IMR-90 (cell line): ENCODE data around the gene PGS1.

Experiments used
- BHLHE40 ChIP-seq: fragments of 150-350 bp; IDR thresholded peaks from 2 replicates; pipeline ENCODE4 v1.6.1; 2016; ENCODE audit warnings: mild to moderate bottlenecking, low read depth, low read length
- TF ChIP-seq, protein P1 (sequence below): conservative IDR thresholded peaks from 2 replicates; pipeline ENCODE4 v1.5.1; 2012; ENCODE audit warnings: mild to moderate bottlenecking, low read depth, low read length, improper control_type of control experiment

DNA sequence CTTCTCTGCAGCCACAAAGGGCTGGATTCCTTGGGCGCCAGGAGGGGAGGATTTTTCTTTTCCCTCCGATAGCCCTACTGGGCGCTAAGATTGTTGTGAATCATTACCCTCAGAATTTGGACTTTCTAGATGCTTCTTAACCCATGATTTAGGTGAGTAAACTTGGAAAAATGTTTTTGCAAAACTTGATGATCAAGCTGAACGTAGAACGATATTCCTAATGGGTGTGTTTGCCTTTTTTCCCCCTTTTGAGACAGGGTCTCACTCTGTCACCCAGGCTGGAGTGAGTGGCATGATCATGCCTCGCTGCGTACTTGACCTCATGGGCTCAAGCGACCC lies 43.8 kb downstream of the PGS1 start:
- TF ChIP-seq, protein P1, sequence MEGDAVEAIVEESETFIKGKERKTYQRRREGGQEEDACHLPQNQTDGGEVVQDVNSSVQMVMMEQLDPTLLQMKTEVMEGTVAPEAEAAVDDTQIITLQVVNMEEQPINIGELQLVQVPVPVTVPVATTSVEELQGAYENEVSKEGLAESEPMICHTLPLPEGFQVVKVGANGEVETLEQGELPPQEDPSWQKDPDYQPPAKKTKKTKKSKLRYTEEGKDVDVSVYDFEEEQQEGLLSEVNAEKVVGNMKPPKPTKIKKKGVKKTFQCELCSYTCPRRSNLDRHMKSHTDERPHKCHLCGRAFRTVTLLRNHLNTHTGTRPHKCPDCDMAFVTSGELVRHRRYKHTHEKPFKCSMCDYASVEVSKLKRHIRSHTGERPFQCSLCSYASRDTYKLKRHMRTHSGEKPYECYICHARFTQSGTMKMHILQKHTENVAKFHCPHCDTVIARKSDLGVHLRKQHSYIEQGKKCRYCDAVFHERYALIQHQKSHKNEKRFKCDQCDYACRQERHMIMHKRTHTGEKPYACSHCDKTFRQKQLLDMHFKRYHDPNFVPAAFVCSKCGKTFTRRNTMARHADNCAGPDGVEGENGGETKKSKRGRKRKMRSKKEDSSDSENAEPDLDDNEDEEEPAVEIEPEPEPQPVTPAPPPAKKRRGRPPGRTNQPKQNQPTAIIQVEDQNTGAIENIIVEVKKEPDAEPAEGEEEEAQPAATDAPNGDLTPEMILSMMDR: no peak
- TF ChIP-seq BHLHE40: no peak
